HG02884 (cell line): ENCODE results near the gene CDK6.

Experiments used
- ATAC-seq: cut with Tn5 transposase; IDR thresholded peaks from one replicate; pipeline ENCODE4 v1.9.1; 2021; ENCODE audit warnings: mild to moderate bottlenecking, moderate library complexity; ENCODE audit not compliant: unreplicated experiment

CDK6 gene

DNA sequence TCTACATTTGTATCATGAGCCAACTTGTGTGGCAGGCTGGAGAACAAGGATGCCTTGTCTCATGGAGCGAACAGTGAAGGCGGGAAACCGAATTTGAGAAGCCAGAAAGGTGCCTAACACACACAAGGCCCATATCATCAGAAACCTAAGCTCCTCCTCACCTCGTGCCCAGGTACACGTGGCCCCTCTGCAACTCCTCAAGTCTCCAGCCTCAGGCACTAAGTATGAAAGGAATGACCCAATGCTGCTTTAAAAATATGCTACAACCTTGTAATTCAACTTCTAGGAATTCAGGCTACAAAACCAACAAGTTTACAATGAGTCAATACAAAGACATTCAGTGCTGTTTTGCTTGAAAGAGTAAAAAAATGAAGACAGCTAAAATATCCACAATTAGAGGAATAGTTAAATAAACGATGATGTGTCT lies 95.7 kb downstream of the CDK6 start:
- ATAC-seq = no peak

DNA sequence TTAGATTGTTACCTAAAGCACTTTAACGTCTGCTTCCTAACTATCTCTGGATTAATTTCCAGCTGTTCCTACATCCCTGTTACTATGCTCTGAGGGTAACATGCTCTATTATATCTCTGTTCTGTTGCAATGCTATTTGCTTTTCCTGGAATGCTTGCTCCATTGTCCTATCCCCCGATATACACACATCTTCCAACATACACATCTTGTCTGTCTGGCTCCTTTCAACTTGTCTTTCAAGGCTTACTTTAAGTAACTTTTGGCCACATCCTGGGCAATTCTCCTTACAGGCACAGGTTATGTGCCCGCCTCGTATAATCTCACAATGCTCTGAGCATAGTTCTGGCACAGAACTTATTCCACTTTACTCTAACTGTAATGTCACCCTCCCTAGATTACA lies 96.2 kb downstream of the CDK6 start:
- ATAC-seq = no peak

DNA sequence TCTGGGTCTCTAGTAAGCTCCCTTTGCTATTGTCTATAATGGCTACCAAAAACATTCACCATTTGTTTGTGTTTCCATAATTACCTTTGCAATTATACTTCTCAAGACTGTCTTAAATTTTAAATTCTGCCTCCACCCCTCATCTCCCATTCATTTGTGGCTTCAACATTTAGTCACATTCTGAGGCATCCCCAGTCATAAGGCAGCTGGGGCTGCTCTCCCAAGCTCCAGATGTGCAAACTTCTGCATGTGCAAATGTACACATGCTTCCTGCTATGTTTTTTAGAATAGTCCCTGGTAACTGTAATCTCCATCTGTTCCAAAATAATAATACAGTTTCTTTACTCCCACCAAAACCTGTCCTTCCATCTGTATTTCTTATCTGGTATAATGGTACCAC lies 97.3 kb downstream of the CDK6 start:
- ATAC-seq = peak; percentile 34

DNA sequence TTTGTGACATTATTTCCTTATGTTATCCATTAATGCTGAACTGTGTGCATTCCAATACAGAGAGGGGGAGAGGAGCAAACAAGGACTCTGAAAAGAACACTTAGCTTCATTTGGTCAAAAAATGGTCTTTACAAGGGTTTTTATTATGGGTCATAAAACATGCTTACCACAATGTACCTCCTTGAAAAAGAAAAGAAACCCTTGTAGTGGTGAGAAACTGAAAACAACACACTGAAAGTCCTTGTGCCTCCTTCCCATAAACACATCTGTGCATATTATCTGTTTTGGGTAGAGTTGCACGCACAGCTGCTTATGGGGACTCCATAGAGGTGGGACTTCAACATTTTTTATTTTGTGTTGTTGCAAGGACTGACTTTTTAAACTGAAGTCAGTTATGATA lies 98.7 kb downstream of the CDK6 start:
- peak; percentile 92 for ATAC-seq

DNA sequence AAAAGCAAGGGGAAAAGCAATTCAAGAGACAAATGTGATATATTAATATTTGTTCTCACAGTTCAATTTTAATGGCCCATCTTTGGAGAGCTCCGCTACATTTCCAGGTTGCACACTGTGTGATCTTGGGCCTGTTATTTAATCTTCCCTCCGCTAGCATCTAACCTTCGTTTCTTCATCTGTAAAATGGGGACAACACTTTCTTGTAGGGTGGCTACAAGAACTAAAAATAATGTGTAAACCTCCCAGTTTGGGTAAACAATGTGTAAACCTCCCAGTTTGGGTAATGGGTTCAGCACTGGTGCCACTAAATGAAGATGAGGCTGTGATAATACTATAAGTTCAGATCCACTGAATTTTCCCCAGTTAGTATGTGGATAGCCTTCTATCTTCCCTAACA lies 99.5 kb downstream of the CDK6 start:
- no peak for ATAC-seq

DNA sequence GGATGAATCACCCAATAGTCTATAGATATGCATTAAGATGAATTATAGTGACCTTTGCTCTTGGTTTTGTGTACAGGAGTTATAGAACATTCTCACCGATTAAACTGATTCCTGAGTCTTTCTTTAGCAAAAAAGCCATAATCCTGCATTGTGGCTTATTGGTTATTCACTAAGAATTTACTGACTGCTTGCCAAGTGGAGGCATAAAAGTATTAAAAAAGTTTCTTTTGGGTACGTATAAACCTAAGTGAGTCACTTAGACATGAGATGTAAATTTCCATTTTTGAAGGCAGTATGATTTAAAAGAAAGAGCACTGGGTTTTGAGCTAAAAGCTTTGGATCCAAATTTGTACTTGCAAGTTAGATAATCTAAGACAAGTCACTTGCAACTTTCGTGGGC lies 100.7 kb downstream of the CDK6 start:
- ATAC-seq = no peak

DNA sequence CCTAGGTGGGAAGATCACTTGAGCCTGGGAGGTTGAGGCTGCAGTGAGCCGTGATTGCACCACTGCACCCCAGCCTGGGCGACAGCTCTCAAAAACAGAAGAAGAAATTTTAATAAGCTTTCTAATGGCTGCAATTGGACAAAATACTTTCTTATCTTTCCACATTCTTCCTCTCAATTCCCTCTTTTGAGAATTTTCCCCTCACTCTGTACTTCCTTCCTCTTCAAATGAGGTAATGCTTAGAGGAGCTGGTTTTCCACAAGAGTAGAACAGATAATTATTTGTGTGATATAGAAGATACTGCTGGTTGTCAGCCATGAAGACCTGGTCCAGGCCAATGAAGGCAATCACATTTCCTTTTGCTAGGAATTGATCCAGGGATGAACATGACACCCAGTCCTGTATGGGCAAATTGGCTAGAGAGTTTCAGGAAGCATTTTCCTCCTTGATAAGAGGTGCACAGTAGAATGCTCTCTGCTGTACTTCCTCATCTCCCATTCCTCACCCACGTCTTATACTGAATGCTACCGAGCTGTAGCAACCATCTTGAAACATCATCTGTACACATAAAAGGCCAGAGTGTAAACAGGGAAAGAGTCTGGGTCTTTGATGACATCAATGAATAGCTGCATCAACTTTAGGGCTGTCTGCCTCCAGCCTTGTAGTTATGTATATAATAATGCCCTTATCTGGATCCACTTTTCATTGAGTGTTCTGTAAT lies 103.9 kb downstream of the CDK6 start:
- ATAC-seq = no peak

DNA sequence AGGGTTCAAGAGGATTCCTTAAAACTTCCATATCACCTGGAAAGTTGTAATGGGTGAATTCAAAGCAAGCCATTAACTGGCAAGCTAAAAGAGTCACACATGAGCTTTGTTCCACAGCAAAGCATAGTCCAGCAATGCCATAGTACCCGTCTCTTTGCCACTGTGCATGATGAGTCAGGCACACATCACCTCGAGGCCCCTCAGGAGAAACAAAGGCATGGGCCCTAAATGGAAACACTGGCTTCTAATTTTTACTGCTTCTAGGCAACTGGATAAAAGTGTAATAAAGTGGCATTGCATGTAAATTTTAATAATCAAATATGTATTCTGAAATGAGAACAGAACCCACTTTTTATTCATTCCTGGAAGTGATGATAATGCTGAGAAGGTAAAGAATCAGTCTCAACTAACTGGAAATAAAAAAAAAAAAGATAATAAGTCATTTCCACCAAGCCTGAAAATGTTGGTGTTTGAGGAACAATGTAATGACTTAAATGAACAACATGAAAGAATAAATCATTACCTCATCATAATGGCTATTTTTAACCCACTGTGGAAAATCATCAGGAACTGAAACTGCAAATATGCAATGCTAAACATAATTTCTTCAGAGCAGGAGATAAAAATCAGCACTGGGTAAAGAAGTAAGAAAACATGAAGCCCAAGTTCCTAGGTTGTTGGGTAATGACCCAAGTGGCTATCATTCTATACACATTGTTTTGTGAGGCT lies 104.9 kb downstream of the CDK6 start:
- no peak for ATAC-seq

DNA sequence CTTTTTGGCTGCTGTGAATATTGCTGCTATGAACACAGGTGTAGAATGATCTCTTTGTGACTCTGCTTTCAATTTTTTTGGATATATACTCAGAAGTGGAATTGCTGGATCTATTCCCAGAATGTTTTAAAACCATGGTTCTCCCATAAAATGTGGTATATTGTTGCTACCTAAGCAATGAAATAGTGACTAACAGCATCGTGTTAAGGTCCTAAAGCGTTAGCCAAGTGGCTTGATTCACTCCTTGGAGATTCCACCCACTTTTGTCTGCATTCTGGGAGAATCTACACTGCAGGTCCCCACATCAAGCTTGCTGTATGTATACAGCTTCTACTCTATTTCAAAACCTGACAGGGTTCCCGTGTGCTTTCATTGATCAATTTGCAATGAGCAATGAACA lies 105.6 kb downstream of the CDK6 start:
- no peak for ATAC-seq

DNA sequence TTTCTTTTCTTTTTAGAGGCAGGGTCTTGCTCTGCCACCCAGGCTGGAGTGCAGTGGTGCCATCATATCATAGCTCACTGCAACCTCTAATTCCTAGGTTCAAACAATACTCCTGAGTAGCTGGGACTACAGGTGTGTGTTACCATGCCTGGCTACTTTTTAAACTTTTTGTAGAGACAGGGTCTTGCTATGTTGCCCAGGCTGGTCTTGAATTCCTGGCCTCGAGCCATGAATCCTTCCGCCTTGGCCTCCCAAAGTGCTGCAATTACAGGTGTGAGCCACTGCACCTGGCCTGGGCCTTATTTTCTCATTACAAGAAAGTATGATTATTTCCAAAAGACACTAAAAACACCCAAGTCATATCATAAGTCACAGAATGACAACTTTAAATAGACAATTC lies 106.6 kb downstream of the CDK6 start:
- no peak for ATAC-seq

DNA sequence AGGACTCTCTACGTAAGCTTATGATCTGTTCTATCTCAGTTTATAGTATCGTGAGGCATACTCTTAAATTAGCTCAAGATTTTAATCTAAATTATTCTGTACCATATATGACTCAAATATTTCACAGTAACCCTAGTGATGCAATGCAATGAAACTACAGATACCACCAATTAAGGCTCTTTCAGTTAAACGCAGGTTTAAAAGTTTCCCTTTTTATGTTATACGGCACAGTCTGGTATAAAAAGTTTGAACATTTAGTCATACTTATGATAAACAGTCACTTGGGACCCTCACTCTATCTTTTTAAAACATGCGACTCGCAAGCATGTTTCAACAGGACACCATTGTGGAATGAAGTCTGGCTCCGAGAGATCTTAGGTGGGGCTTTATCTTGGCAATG lies 107.2 kb downstream of the CDK6 start:
- ATAC-seq = no peak

DNA sequence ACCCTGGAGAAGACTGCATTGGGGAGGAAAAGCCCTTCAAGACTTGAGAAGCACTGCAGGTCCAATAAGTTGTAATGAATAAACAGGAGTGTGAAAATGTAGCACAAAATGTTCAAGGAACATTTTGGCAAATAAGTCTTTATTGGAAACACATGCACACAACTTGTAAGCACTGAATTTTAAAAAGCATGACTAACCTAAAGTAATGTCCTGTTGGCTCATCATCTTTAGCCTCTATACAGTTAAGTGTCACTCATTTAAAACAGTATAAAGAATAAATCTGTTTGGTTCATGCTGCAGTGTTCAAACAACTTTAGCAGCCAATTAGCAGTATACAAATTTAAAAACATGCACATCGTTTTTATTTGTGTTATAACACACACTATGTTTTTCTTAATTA lies 108.6 kb downstream of the CDK6 start:
- ATAC-seq = no peak

DNA sequence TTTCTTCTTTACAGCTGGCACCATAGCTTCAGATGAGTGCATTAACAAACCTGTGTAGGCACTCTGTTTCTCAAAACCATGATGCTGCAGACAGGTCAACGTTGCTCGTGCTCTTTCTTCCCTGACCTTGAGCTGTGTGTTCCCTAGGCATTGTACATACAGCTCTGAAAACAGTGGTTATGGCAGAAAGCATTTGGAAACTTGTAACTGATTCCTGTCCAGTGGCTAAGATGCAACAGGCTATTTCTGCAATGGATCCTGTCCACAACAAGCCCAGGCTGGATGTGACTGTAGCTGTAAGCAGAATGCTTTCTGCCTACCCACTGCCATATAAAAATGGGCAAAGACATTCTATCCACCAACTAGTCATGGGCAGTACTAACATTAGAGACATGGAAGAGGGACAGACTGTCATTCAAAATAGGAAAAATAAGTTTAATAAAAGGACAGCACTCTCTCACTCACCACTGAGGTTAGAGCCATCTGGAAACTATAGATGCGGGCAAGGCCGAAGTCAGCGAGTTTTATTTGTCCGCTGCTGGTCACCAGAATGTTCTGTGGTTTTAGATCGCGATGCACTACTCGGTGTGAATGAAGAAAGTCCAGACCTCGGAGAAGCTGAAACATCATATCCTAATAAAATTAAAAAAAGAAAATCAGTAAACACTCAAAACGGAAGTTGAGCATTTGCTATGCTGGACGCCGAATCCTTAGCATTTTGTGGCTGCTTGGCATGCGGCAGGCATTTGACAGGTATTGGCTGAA lies 111.0 kb downstream of the CDK6 start:
- ATAC-seq = no peak

DNA sequence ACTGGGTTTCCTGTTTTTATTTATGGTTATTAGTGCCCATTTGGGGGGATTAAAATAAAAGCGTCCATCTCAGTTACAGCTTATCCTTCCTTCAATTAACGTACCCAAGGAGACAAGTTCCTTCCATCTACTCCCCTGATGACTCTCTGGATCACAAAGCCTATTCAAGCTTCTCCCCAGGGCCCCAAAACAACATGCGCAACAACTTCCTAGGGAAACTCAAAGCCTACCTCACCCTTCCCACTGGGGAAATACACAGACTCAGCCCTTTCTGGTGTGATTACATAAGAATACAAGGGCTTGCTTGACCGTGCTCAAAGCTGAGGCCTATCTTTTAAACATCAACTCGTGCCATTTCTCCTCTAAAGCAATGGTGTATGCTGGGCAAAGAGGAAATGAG lies 112.4 kb downstream of the CDK6 start:
- ATAC-seq = no peak

DNA sequence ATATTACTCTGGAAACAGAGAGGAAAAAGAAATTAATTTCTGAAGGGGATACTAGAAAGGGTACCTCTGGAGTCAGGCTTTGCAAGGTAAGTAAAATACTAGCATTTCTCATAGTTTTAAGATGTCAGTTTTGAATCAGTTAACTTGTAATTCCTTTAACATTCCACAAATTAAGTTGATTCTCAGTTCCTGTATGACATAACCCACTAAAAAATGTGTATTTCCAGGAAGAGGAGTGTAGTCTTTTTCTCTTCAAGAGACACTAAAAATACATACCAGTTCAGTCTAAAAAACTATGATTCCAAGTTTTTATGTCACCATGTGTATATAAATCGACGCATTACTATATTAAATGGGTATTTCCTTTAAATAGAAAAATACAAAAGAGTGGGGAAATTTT lies 113.2 kb downstream of the CDK6 start:
- ATAC-seq = no peak

DNA sequence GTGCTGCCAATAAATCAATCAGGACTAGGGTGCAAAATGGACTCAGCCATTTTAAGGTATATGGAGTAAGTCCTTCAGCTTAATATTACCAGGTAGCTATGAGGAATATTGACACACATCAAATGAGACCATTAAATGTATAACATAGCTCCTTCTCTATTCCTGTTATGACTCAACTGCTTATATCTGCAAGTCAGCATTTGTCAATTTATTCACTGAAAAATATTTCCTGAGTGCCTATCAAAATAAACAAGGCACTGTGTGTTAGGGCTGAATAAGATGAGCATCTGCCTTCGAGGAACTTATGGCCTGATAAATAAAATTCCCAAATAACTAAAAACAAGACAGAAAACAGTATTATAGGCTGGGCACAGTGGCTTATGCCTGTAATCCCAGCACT lies 113.8 kb downstream of the CDK6 start:
- ATAC-seq = no peak

DNA sequence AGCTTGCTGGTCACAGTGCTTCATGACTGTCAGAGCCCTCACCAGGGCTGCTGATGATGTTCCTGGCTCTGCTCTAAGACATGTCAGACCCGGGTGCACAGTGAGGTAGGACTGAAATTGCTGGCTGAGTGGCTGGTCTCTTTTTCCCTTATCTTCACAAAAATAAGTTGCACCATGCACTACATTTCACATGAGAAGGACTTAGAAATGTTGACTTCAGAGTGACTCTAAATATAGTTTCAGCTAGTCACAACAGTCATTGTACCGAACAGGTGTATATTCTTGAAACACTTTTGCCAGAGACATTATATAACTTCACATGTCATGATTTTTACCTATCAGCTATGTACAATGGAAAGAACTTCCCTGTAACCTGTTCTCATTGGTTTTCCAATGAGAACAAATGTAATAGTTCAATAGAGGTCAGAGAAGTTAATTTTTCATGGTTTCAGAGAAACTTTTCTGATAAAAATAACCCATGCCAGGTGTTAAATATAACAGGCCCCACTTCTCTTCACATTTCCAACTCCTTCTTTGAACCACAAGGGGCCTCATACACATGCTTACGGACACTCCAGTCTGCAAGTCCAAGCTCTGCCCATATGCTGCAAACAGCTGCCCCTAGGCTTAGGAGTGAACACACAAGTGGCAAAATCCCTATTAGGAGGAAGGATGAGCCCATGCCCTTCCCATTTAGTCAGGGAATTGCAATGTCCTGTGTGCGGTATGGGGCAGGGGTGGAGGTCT lies 115.6 kb downstream of the CDK6 start:
- ATAC-seq = peak; percentile 53

DNA sequence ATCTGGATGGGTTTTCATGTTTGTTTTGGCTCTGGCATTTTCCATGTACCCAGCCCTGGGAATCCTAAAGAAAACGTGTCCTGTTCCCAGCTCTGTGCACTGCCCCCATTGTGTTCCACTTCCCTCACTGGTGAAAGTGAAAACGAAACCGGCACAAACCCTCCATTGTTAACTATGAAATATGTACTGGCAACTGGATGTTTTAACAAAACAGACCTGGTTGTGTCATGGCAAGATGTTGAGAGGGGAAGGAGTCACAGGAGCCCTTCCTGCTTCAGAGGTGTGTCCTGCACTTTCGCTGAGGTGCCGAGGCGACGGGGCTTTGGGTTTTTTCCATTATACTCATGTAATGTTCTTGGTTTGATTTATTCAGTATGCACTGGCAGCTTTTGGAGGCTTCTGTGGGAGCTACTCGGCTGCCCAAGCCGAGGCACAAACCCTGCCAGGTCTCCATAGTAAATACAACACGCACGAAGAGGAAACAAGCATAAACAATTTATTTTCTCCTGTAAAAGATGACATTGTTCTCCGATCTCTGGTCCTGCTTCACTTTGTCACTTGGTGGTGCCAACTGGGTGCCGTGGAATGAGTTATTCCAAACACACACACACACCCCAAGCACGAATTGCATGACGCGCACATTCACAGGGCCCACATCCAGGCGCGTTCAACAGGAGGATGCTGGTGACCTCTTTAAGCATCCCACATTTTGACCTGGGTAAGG lies 118.2 kb downstream of the CDK6 start:
- peak; percentile 50 for ATAC-seq

DNA sequence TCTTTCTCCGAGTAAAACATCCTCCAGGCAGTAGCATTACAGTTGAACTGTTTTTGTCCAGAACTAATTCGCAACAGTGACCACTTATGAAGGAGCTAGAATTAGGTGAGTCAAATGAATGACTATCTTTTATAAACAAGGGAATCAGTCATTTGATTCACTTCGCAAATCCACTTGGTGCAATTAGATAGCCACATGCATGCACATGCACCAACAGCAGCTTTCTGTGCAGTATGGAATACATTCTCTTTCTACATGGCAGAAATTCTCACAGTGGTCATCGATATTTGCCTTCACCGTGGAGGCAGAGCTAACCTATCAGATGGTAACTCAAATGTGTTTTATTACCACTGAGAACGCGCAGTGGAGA lies 118.8 kb downstream of the CDK6 start:
- no peak for ATAC-seq

DNA sequence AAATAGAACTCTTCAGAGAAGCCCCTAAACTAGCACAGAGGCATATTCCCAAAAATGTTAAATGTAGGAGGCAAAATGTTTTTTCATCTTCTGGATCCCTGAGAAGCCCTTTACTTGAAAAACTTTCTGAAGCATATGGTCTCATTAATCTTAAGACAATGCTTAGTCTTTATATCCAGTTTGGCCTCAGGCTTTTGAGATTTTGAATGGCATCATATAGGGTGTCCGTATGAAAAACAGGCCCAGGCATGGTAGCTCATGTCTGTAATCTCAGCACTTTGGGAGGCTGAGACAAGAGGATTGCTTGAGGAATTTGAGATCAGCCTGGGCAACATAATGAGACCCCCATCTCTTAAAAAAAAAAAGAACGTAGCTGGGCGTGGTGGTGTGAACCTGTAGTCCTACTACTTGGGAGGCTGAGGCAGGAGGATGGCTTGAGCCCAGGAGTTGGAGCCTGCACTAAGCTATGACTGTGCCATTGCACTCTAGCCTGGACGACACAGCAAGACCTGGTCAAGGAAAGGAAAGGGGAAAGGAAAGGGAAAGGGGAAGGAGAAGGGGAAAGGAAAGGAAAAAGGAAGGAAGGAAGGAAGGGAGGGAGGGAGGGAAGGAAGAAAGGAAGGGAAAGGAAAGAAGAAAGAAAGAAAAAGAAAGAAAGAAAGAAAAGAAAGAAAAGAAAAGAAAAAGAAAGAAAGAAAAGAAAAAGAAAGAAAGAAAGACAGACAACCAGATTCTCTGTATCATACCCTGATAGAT lies 119.4 kb downstream of the CDK6 start:
- no peak for ATAC-seq
